Mesendoderm (in vitro differentiated cells): Measurements from ENCODE around the gene THSD4.

Source experiments
- DNase-seq: peaks from one replicate; pipeline ENCODE4 v3.0.0; 2013
- H2AK5ac ChIP-seq: 2 replicates; pipeline ENCODE4 v1.6.1; 2013; ENCODE audit warnings: low read length, inconsistent platforms
- H2BK120ac ChIP-seq: 2 replicates; pipeline ENCODE4 v1.6.1; 2013; ENCODE audit warnings: low read depth, mild to moderate bottlenecking, low read length, moderate library complexity, mixed read lengths
- H2BK15ac ChIP-seq: replicated peaks from 2 replicates; pipeline ENCODE4 v1.6.1; 2013; ENCODE audit warnings: low read depth, mild to moderate bottlenecking, moderate library complexity
- H2BK5ac ChIP-seq: 2 replicates; pipeline ENCODE4 v1.6.1; 2013; ENCODE audit warnings: low read length, inconsistent platforms
- H3K18ac ChIP-seq: 2 replicates; pipeline ENCODE4 v1.6.1; 2013; ENCODE audit warnings: mild to moderate bottlenecking, low read length, mixed read lengths
- H3K23ac ChIP-seq: one replicate; pipeline ENCODE4 v1.6.1; 2013; ENCODE audit warnings: low read length
- H3K27ac ChIP-seq: 2 replicates; pipeline ENCODE4 v1.5.1; 2013; ENCODE audit warnings: low read depth, mild to moderate bottlenecking, inconsistent platforms, low read length, moderate library complexity
- H3K27me3 ChIP-seq: 2 replicates; pipeline ENCODE4 v1.6.1; 2013; ENCODE audit warnings: low read length, control low read depth, mild to moderate bottlenecking, inconsistent platforms; ENCODE audit not compliant: insufficient read depth, poor library complexity
- H3K36me3 ChIP-seq: 2 replicates; pipeline ENCODE4 v1.6.1; 2013; ENCODE audit warnings: low read length, inconsistent platforms; ENCODE audit not compliant: control insufficient read depth, insufficient read depth
- H3K4ac ChIP-seq: one replicate; pipeline ENCODE4 v1.6.1; 2013; ENCODE audit warnings: low read depth, mild to moderate bottlenecking, low read length, moderate library complexity
- H3K4me1 ChIP-seq: 2 replicates; pipeline ENCODE4 v1.6.1; 2013; ENCODE audit warnings: low read depth, low read length, inconsistent platforms; ENCODE audit not compliant: control insufficient read depth
- H3K4me2 ChIP-seq: 2 replicates; pipeline ENCODE4 v1.6.1; 2013; ENCODE audit warnings: low read length
- H3K4me3 ChIP-seq: 2 replicates; pipeline ENCODE4 v1.5.1; 2013; ENCODE audit warnings: mild to moderate bottlenecking, low read length
- H3K56ac ChIP-seq: one replicate; pipeline ENCODE4 v1.6.1; 2013; ENCODE audit warnings: low read length
- H3K79me1 ChIP-seq: 2 replicates; pipeline ENCODE4 v1.6.1; 2013; ENCODE audit warnings: low read length, inconsistent platforms
- H3K79me2 ChIP-seq: 2 replicates; pipeline ENCODE4 v1.6.1; 2013; ENCODE audit warnings: mild to moderate bottlenecking, low read length; ENCODE audit not compliant: control insufficient read depth, insufficient read depth
- H3K9ac ChIP-seq: 2 replicates; pipeline ENCODE4 v1.6.1; 2013; ENCODE audit warnings: low read length, inconsistent platforms
- H4K5ac ChIP-seq: one replicate; pipeline ENCODE4 v1.6.1; 2013; ENCODE audit warnings: low read length
- H4K8ac ChIP-seq: one replicate; pipeline ENCODE4 v1.6.1; 2013; ENCODE audit warnings: low read depth, mild to moderate bottlenecking, control low read depth, low read length, moderate library complexity
- WGBS: extraction: QIAGEN DNeasy Blood & Tissue Kit; methylation state at CpG from one replicate; pipeline ENCODE4 v1.1.7; 2013; ENCODE audit warnings: low lambda C conversion rate, missing lambda C conversion rate; ENCODE audit not compliant: insufficient coverage; ENCODE audit errors: extremely low coverage; 5-methylcytosine and 5-hydroxymethylcytosine counted together

The THSD4 gene

GRCh38 chr15:71274448-71274798 lies 159.2 kb downstream of the THSD4 start:
- H3K4me2 ChIP-seq, result no peak overlapping the region
- H4K5ac ChIP-seq, result no peak overlapping the region
- H3K56ac ChIP-seq, result no peak overlapping the region
- no peak overlapping the region for H2BK120ac ChIP-seq
- H2BK15ac ChIP-seq, result no peak overlapping the region
- no peak overlapping the region for H3K27ac ChIP-seq
- no peak for DNase-seq
- no peaks in the 10 kb centered on the region for H3K4me1 ChIP-seq
- H2AK5ac ChIP-seq, result no peak overlapping the region
- H3K27me3 ChIP-seq, result no peaks in the 10 kb centered on the region
- no CpG with 5 or more reads among the region's 1 CpG for WGBS
- H3K79me2 ChIP-seq, result no peaks in the 10 kb centered on the region
- H3K9ac ChIP-seq, result no peak overlapping the region
- H3K18ac ChIP-seq, result no peak overlapping the region
- no peak overlapping the region for H3K23ac ChIP-seq
- H3K4ac ChIP-seq, result no peak overlapping the region
- no peak overlapping the region for H2BK5ac ChIP-seq
- no peaks in the 10 kb centered on the region for H3K36me3 ChIP-seq
- no peak overlapping the region for H3K4me3 ChIP-seq
- no peak overlapping the region for H4K8ac ChIP-seq
- H3K79me1 ChIP-seq, result no peaks in the 10 kb centered on the region

DNA sequence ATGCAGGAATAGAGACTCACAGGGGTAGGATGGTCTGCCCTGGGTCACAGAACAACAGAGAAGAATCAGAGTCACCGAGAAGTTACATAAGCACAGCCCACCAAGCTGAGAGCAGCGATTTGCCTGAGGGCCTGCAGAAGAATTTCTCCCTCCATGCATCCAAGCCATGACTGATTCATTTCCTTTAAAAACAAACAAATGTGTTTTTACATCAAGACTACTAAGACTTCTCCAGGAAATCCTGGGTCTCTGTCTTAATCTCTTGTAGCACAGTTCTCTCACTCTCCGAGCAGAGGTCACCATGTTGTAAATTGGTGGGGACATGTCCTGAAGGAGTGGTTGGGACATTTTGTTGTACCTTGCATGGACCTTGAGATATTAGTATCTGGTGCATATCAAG lies 159.8 kb downstream of the THSD4 start:
- no peak overlapping the region for H3K9ac ChIP-seq
- no peaks in the 10 kb centered on the region for H3K79me2 ChIP-seq
- no peak overlapping the region for H3K18ac ChIP-seq
- peak; percentile 41 for DNase-seq
- no peak overlapping the region for H3K4me3 ChIP-seq
- no peak overlapping the region for H4K8ac ChIP-seq
- no CpG with 5 or more reads among the region's 3 CpGs for WGBS
- no peak overlapping the region for H2BK5ac ChIP-seq
- H3K56ac ChIP-seq, result no peak overlapping the region
- H3K4ac ChIP-seq, result no peak overlapping the region
- no peak overlapping the region for H3K4me2 ChIP-seq
- no peaks in the 10 kb centered on the region for H3K79me1 ChIP-seq
- no peaks in the 10 kb centered on the region for H3K27me3 ChIP-seq
- no peaks in the 10 kb centered on the region for H3K4me1 ChIP-seq
- H4K5ac ChIP-seq, result no peak overlapping the region
- H2BK120ac ChIP-seq, result no peak overlapping the region
- no peak overlapping the region for H3K23ac ChIP-seq
- no peak overlapping the region for H3K27ac ChIP-seq
- no peaks in the 10 kb centered on the region for H3K36me3 ChIP-seq
- no peak overlapping the region for H2AK5ac ChIP-seq
- no peak overlapping the region for H2BK15ac ChIP-seq

- Histone ChIP-seq H3K9ac (no peak overlapping the region), H3K27ac (no peak overlapping the region), H3K23ac (no peak overlapping the region), H3K4me2 (no peak overlapping the region), H3K4me1 (no peaks in the 10 kb centered on the region), H2AK5ac (no peak overlapping the region), H2BK5ac (no peak overlapping the region), H2BK120ac (no peak overlapping the region), H3K4ac (no peak overlapping the region), H3K36me3 (no peaks in the 10 kb centered on the region), H3K27me3 (no peaks in the 10 kb centered on the region), H2BK15ac (no peak overlapping the region), H3K18ac (no peak overlapping the region), H3K79me1 (no peaks in the 10 kb centered on the region), H3K4me3 (no peak overlapping the region), H3K56ac (no peak overlapping the region), H3K79me2 (no peaks in the 10 kb centered on the region), H4K5ac (no peak overlapping the region), H4K8ac (no peak overlapping the region)
- WGBS, result no CpG with 5 or more reads among the region's 9 CpGs
- no peak for DNase-seq
Observed at GRCh38 chr15:71275566-71276335, 160.5 kb downstream of the THSD4 start.

GRCh38 chr15:71276336-71276665 lies 161.0 kb downstream of the THSD4 start:
- no peak overlapping the region for H4K5ac ChIP-seq
- no peak overlapping the region for H3K4ac ChIP-seq
- H2BK5ac ChIP-seq, result no peak overlapping the region
- H2BK120ac ChIP-seq, result no peak overlapping the region
- H3K79me1 ChIP-seq, result no peaks in the 10 kb centered on the region
- no peaks in the 10 kb centered on the region for H3K79me2 ChIP-seq
- no peak overlapping the region for H3K18ac ChIP-seq
- no peak overlapping the region for H3K4me3 ChIP-seq
- H3K27me3 ChIP-seq, result no peaks in the 10 kb centered on the region
- H2AK5ac ChIP-seq, result no peak overlapping the region
- no CpG with 5 or more reads among the region's 4 CpGs for WGBS
- no peak overlapping the region for H3K27ac ChIP-seq
- no peak overlapping the region for H4K8ac ChIP-seq
- H3K36me3 ChIP-seq, result no peaks in the 10 kb centered on the region
- no peak overlapping the region for H3K4me2 ChIP-seq
- no peak overlapping the region for H2BK15ac ChIP-seq
- no peak overlapping the region for H3K23ac ChIP-seq
- DNase-seq, result no peak
- no peak overlapping the region for H3K56ac ChIP-seq
- H3K4me1 ChIP-seq, result no peaks in the 10 kb centered on the region
- no peak overlapping the region for H3K9ac ChIP-seq

GRCh38 chr15:71278989-71279756 lies 163.9 kb downstream of the THSD4 start:
- Histone ChIP-seq H3K4ac (no peak overlapping the region), H3K4me2 (no peak overlapping the region), H3K27ac (no peak overlapping the region), H2BK120ac (no peak overlapping the region), H3K56ac (no peak overlapping the region), H3K18ac (no peak overlapping the region), H3K36me3 (no peaks in the 10 kb centered on the region), H3K79me1 (no peaks in the 10 kb centered on the region), H3K23ac (no peak overlapping the region), H3K4me3 (no peak overlapping the region), H2BK5ac (no peak overlapping the region), H2AK5ac (no peak overlapping the region), H3K4me1 (no peaks in the 10 kb centered on the region), H4K5ac (no peak overlapping the region), H3K27me3 (no peaks in the 10 kb centered on the region), H3K79me2 (no peaks in the 10 kb centered on the region), H3K9ac (no peak overlapping the region), H4K8ac (no peak overlapping the region), H2BK15ac (no peak overlapping the region)
- no CpG with 5 or more reads among the region's 15 CpGs for WGBS
- no peak for DNase-seq
